ENCODE results near the gene PPP3R1. TPM values are rescaled to one million over a fixed set of nuclear protein-coding genes. Genes with fewer than 3 reads are reported as not detected.

PPP3R1 gene
- total and polyA plus RNA-seq, 9 of the 15 experiments (the other 6 are each of a cell fraction or from before 2014, with no cell fraction given) = 3.7 to 70.0 (median 24.8) TPM

GRCh38 chr2:68248361-68248760 is 4.0 kb downstream of the PPP3R1 start (continued):
- TF ChIP-seq, protein P1, sequence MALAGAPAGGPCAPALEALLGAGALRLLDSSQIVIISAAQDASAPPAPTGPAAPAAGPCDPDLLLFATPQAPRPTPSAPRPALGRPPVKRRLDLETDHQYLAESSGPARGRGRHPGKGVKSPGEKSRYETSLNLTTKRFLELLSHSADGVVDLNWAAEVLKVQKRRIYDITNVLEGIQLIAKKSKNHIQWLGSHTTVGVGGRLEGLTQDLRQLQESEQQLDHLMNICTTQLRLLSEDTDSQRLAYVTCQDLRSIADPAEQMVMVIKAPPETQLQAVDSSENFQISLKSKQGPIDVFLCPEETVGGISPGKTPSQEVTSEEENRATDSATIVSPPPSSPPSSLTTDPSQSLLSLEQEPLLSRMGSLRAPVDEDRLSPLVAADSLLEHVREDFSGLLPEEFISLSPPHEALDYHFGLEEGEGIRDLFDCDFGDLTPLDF (CRISPR knock-in tag; IDR thresholded peaks at IDR 0.05) = no peak
- no peak for TF ChIP-seq MTF1 (CRISPR knock-in tag; IDR thresholded peaks at IDR 0.05; ENCODE audit: borderline replicate concordance)
- TF ChIP-seq MEIS2 (IDR thresholded peaks at IDR 0.05; ENCODE audit: partially characterized antibody) = no peak
- no peak for TF ChIP-seq TCF15 (CRISPR knock-in tag; IDR thresholded peaks at IDR 0.05)
- no peak for TF ChIP-seq RBM22 (IDR thresholded peaks at IDR 0.05; ENCODE audit: low read depth, low read length, poor library complexity, severe bottlenecking)
- TF ChIP-seq SREBF2 (CRISPR knock-in tag; IDR thresholded peaks at IDR 0.05) = no peak
- TF ChIP-seq MTA2 (IDR thresholded peaks at IDR 0.05; ENCODE audit: low read depth) = no peak
- no peak for TF ChIP-seq MAFK (IDR thresholded peaks at IDR 0.05; ENCODE audit: low read length)

- Histone ChIP-seq H3K9me3 (replicated peaks; ENCODE audit: control insufficient read depth, insufficient read depth, low read depth, low read length) (no peaks in the 10 kb centered on the region), H3K27me3 (ENCODE audit: control insufficient read depth in 2 of 2, insufficient read depth in 2 of 2, low read length in 2 of 2) (no peaks in the 10 kb centered on the region), H3K79me2 (ENCODE audit: control insufficient read depth, insufficient read depth, low read length) (peaks cover 100% of the 10 kb centered on the region), H3K4me2 (ENCODE audit: insufficient read depth, low read length) (no peak overlapping the region), H3K9ac (ENCODE audit: insufficient read depth in 1 of 2, low read depth in 2 of 2, low read length in 2 of 2) (no peak overlapping the region), H4K20me1 (replicated peaks; ENCODE audit: control insufficient read depth, insufficient read depth, low read length) (peaks cover 53% of the 10 kb centered on the region), H3K27ac (ENCODE audit: extremely low read depth, low read depth, low read length) (no peak overlapping the region), H3K4me3 (no peak overlapping the region), H3K4me1 (replicated peaks in 1 of 2; ENCODE audit: control insufficient read depth in 2 of 2, insufficient read depth in 2 of 2, low read length in 2 of 2) (peaks cover 7 to 32% of the 10 kb centered on the region in 2 experiments; a peak in 4 of 5 replicates), H3K36me3 (ENCODE audit: control insufficient read depth, insufficient read depth, low read length) (peaks cover 36% of the 10 kb centered on the region), H3K9me1 (ENCODE audit: control insufficient read depth, insufficient read depth, low read length) (no peaks in the 10 kb centered on the region), H2AFZ (ENCODE audit: low read depth, low read length) (no peak overlapping the region)
- ATAC-seq = no peak
- intact Hi-C loops (cut with micrococcal nuclease) = loop anchor here (10.0 kb wide), 1 partner anchor 62 kb away; no protein-coding TSS in a partner anchor
- DNase-seq (ENCODE audit: extremely low read depth in 1 of 4, low spot score in 3 of 4) = no peak
- in situ Hi-C loops (cut with MboI) = no loop called here
- 31% methylated on average over 1 of the region's 1 CpG for WGBS (ENCODE audit: insufficient coverage, low coverage, missing lambda C conversion rate)
- ChIA-PET POLR2A (interaction anchor here (0.6 to 3.2 kb wide), 3 partner anchors 11 to 89 kb away, joined by 3 to 13 read pairs (median 5); partner anchors contain the start of gene PNO1), CTCF (ENCODE audit: low intra/inter-chr PET ratio) (no interaction called here)
- no peak for FAIRE-seq
- BruUV-seq (replicated peaks) = no TSS peak
- TF ChIP-seq WHSC1 (IDR thresholded peaks at IDR 0.05; ENCODE audit: low read length) = no peak
- TF ChIP-seq EHMT2 (IDR thresholded peaks at IDR 0.05) = 0 out of 2 replicates have a peak, but pooled peaks have one; percentile 68
- 0 out of 2 replicates have a peak, but pooled peaks have one; percentile 15 for TF ChIP-seq CBFA2T3 (IDR thresholded peaks at IDR 0.05)
- no peak for TF ChIP-seq STAT5B (CRISPR knock-in tag; IDR thresholded peaks at IDR 0.05)
- no peak for TF ChIP-seq POLR3A (IDR thresholded peaks at IDR 0.05; ENCODE audit: borderline replicate concordance, extremely low read depth, insufficient read depth, insufficient read length)
- no peak for TF ChIP-seq ETS2 (tag; IDR thresholded peaks at IDR 0.05; ENCODE audit: borderline replicate concordance, poor library complexity, severe bottlenecking)
Measured at GRCh38 chr2:68246396-68246795, 5.9 kb downstream of the PPP3R1 start.

Data from K562 (cell line).